H1 (cell line): ENCODE measurements around the gene GNB1L. TPM values are rescaled to one million over a fixed set of nuclear protein-coding genes. Genes with fewer than 3 reads are reported as not detected.

Experiments used
- CTCF ChIA-PET: fragments of 300-600 bp; sonication (Branson Sonifier 250); formaldehyde crosslinking; loops from one replicate; lab custom pipeline; 2021; ENCODE audit not compliant: partially characterized antibody; lab: Charles Lee
- POLR2A ChIA-PET: fragments of 300-600 bp; sonication (Branson Sonifier 250); formaldehyde crosslinking; loops from one replicate; lab custom pipeline; 2021; ENCODE audit warnings: inconsistent platforms; ENCODE audit not compliant: partially characterized antibody; lab: Charles Lee
- DNase-seq, 2 experiments: peaks; one replicate each; pipeline versions ENCODE4 v3.0.0 to v3.0.0-alpha.2; 2010 to 2022; ENCODE audit warnings: low spot score in 2 of 2, low read depth in 1 of 2, mixed read lengths in 1 of 2
- FAIRE-seq: peaks from 2 replicates; lab custom pipeline; 2011; peaks lifted over from hg19 to GRCh38; lab: Jason Lieb, UNC
- H2AFZ ChIP-seq: 2 replicates; pipeline ENCODE4 v1.8.1; 2012; ENCODE audit warnings: low read length, inconsistent platforms
- H2AK5ac ChIP-seq: 2 replicates; pipeline ENCODE4 v1.6.1; 2013; ENCODE audit warnings: low read depth, low read length
- H2BK120ac ChIP-seq: replicated peaks from 2 replicates; pipeline ENCODE3; 2013; ENCODE audit warnings: low read depth, low read length, inconsistent platforms
- H2BK12ac ChIP-seq: 2 replicates; pipeline ENCODE4 v1.6.1; 2013; ENCODE audit warnings: low read depth, low read length
- H2BK15ac ChIP-seq: 2 replicates; pipeline ENCODE4 v1.6.1; 2013; ENCODE audit warnings: low read length
- H2BK20ac ChIP-seq: 2 replicates; pipeline ENCODE4 v1.6.1; 2013; ENCODE audit warnings: low read length
- H2BK5ac ChIP-seq: 2 replicates; pipeline ENCODE4 v1.6.1; 2013; ENCODE audit warnings: low read depth, low read length
- H3K14ac ChIP-seq: 2 replicates; pipeline ENCODE4 v1.6.1; 2013; ENCODE audit warnings: inconsistent platforms; ENCODE audit not compliant: insufficient read length
- H3K18ac ChIP-seq: 2 replicates; pipeline ENCODE4 v1.6.1; 2013; ENCODE audit warnings: low read length; ENCODE audit errors: extremely low read depth
- H3K23ac ChIP-seq: 2 replicates; pipeline ENCODE4 v1.6.1; 2013; ENCODE audit warnings: inconsistent platforms; ENCODE audit not compliant: insufficient read length
- H3K23me2 ChIP-seq: 2 replicates; pipeline ENCODE4 v1.6.1; 2013; ENCODE audit warnings: low read depth, low read length
- H3K27ac ChIP-seq: 2 replicates; pipeline ENCODE4 v1.6.1; 2011; ENCODE audit warnings: low read depth, low read length, inconsistent platforms
- H3K27me3 ChIP-seq, 4 experiments: replicated peaks in 1 of 4; 1 replicate in 1 of 4; 2 replicates in 3 of 4; pipeline versions ENCODE4 v1.6.1 to v1.8.1; 2011 to 2013; ENCODE audit warnings: low read length in 3 of 4, mild to moderate bottlenecking in 3 of 4, inconsistent platforms in 2 of 4, mixed read lengths in 2 of 4, moderate library complexity in 1 of 4; ENCODE audit not compliant: control insufficient read depth in 3 of 4, insufficient read depth in 3 of 4; ENCODE audit errors: extremely low read depth in 1 of 4
- H3K36me3 ChIP-seq, 4 experiments: 2 replicates each; pipeline versions ENCODE4 v1.6.1 to v1.8.1; 2011 to 2013; ENCODE audit warnings: mild to moderate bottlenecking in 4 of 4, low read length in 3 of 4, moderate library complexity in 2 of 4, control low read depth in 1 of 4, inconsistent platforms in 1 of 4; ENCODE audit not compliant: insufficient read depth in 4 of 4, control insufficient read depth in 2 of 4
- H3K4ac ChIP-seq: replicated peaks from 2 replicates; pipeline ENCODE3; 2013; ENCODE audit warnings: low read length, low read depth, mixed read lengths, inconsistent platforms; ENCODE audit not compliant: insufficient read length
- H3K4me1 ChIP-seq, 4 experiments: replicated peaks in 1 of 4; 1 replicate in 1 of 4; 2 replicates in 3 of 4; pipeline versions ENCODE4 v1.6.1 to v1.8.1; 2011 to 2013; ENCODE audit warnings: low read length in 3 of 4, inconsistent platforms in 2 of 4, mixed read lengths in 1 of 4; ENCODE audit not compliant: insufficient read depth in 4 of 4, control insufficient read depth in 3 of 4
- H3K4me2 ChIP-seq, 2 experiments: 2 replicates each; pipeline versions ENCODE4 v1.6.1 to v1.8.1; 2011 to 2013; ENCODE audit warnings: low read depth in 2 of 2, low read length in 2 of 2, control low read depth in 1 of 2, inconsistent platforms in 1 of 2, mild to moderate bottlenecking in 1 of 2; ENCODE audit not compliant: insufficient read depth in 1 of 2
- H3K4me3 ChIP-seq, 4 experiments: fragments of 200-600, 300-600 bp in 1 of 4; sonication (generic), shearing (Covaris generic), sonication (Bioruptor Twin) in 1 of 4; 2 replicates each; pipeline versions ENCODE4 v1.5.1 to v1.8.1; 2011 to 2016; ENCODE audit warnings: low read length in 4 of 4, low read depth in 3 of 4, control low read depth in 2 of 4, inconsistent platforms in 2 of 4, mild to moderate bottlenecking in 2 of 4, mixed read lengths in 1 of 4, moderate library complexity in 1 of 4; ENCODE audit not compliant: insufficient read depth in 2 of 4; ENCODE audit errors: extremely low read depth in 1 of 4
- H3K56ac ChIP-seq: replicated peaks from 2 replicates; pipeline ENCODE3; 2013; ENCODE audit warnings: low read depth, mild to moderate bottlenecking, mixed read lengths, low read length, inconsistent platforms; ENCODE audit not compliant: insufficient read length
- H3K79me1 ChIP-seq: 2 replicates; pipeline ENCODE4 v1.6.1; 2013; ENCODE audit warnings: low read depth, low read length, control low read depth
- H3K79me2 ChIP-seq, 2 experiments: 2 replicates each; pipeline versions ENCODE4 v1.6.1 to v1.8.1; 2012 to 2013; ENCODE audit warnings: low read length in 2 of 2, mild to moderate bottlenecking in 2 of 2, inconsistent platforms in 1 of 2; ENCODE audit not compliant: insufficient read depth in 2 of 2, control insufficient read depth in 1 of 2
- H3K9ac ChIP-seq, 4 experiments: replicated peaks in 1 of 4; 1 replicate in 1 of 4; 2 replicates in 3 of 4; pipeline versions ENCODE4 v1.6.1 to v1.8.1; 2011 to 2013; ENCODE audit warnings: low read depth in 3 of 4, low read length in 3 of 4, control low read depth in 2 of 4, mild to moderate bottlenecking in 2 of 4, moderate library complexity in 2 of 4, inconsistent platforms in 1 of 4; ENCODE audit errors: extremely low read depth in 1 of 4
- H3K9me3 ChIP-seq, 2 experiments: 2 replicates each; pipeline versions ENCODE4 v1.6.1 to v1.8.1; 2012 to 2013; ENCODE audit warnings: mild to moderate bottlenecking in 2 of 2, moderate library complexity in 2 of 2, control low read depth in 1 of 2, inconsistent platforms in 1 of 2, low read depth in 1 of 2, low read length in 1 of 2, mixed read lengths in 1 of 2; ENCODE audit not compliant: insufficient read depth in 2 of 2
- H4K20me1 ChIP-seq, 2 experiments: replicated peaks in 1 of 2; 2 replicates each; pipeline versions ENCODE3 to v1.8.1; 2011 to 2013; ENCODE audit warnings: inconsistent platforms in 2 of 2, low read length in 2 of 2, mild to moderate bottlenecking in 1 of 2; ENCODE audit not compliant: insufficient read depth in 2 of 2, control insufficient read depth in 1 of 2
- H4K5ac ChIP-seq: 2 replicates; pipeline ENCODE4 v1.6.1; 2013; ENCODE audit warnings: low read length, low read depth, mixed read lengths, inconsistent platforms; ENCODE audit not compliant: insufficient read length
- H4K8ac ChIP-seq: 2 replicates; pipeline ENCODE4 v1.8.0; 2013; ENCODE audit warnings: mild to moderate bottlenecking, moderate library complexity, low read length, inconsistent platforms; ENCODE audit not compliant: insufficient read depth; ENCODE audit errors: extremely low read depth
- H4K91ac ChIP-seq: replicated peaks from 2 replicates; pipeline ENCODE3; 2013; ENCODE audit warnings: low read length, mixed read lengths, inconsistent platforms; ENCODE audit not compliant: insufficient read length
- EP300 ChIP-seq, 2 experiments: IDR thresholded peaks; 1 replicate in 1 of 2; 2 replicates in 1 of 2; pipeline ENCODE4 v1.6.1; 2011 to 2012; ENCODE audit warnings: low read depth in 2 of 2, low read length in 2 of 2, mild to moderate bottlenecking in 2 of 2, borderline replicate concordance in 1 of 2, inconsistent platforms in 1 of 2, moderate library complexity in 1 of 2
- GTF2F1 ChIP-seq: IDR thresholded peaks from 2 replicates; pipeline ENCODE4 v1.6.1; 2012; ENCODE audit warnings: low read depth, low read length, improper control_type of control experiment, borderline replicate concordance
- WGBS, 2 experiments: shearing (Covaris generic) in 1 of 2; methylation state at CpG; one replicate each; pipeline versions ENCODE4 v1.1.6 to v1.1.7; 2013 to 2015; ENCODE audit warnings: low lambda C conversion rate in 2 of 2, mixed read lengths in 2 of 2, inconsistent platforms in 1 of 2, low coverage in 1 of 2, missing lambda C conversion rate in 1 of 2; ENCODE audit not compliant: insufficient replicate concordance in 2 of 2, insufficient coverage in 1 of 2, insufficient read length in 1 of 2; ENCODE audit errors: extremely low coverage in 1 of 2, missing lambda C conversion rate in 1 of 2; 5-methylcytosine and 5-hydroxymethylcytosine counted together
- polyA plus RNA-seq, 7 experiments: library from polyadenylated mRNA; depleted of rRNA in 3 of 7; stranded (reverse) in 5 of 7; unstranded in 2 of 7; fragments of >200 nt in 5 of 7; fragments of 200-250 nt in 2 of 7; gene quantifications; 1 replicate in 5 of 7; 2 replicates in 1 of 7; 4 replicates in 1 of 7; pipeline versions ENCODE4 v1.2.1 to v1.2.3, GENCODE V29; 2011 to 2013; ENCODE audit warnings: missing spikeins in 2 of 7, mixed read lengths in 2 of 7
- total RNA-seq: library from RNA; stranded (reverse); fragmentation: NEBNext Ultra II Directional; extraction: Animal tissue kit (Norgen Biotek cat#: 25700); gene quantifications from 2 replicates; pipeline ENCODE4 v1.2.1, GENCODE V29; 2021

The GNB1L gene
- total and polyA plus RNA-seq, 2 of the 8 experiments (the other 6 are each of a cell fraction or from before 2014, with no cell fraction given): 14.0 to 15.6 TPM

DNA sequence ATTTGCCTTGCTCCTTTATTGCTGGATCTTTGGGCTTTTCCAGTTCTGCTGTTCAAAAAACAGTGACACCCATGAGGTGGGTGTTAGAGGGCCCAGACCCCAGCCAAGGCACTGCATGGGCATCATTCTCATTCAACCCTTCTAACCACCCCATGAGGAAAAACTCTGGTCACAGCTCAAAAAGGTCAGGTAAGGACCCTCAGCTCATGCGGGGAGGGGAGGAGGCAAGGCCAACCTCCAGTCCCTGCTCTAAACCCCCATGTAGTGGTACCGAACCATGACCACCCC, 7.4 kb downstream of the GNB1L start:
- ChIA-PET CTCF (interaction anchor here (0.8 to 1.6 kb wide), 3 partner anchors 8 to 169 kb away, joined by 3 to 4 read pairs (median 3); no protein-coding TSS in a partner anchor), POLR2A (interaction anchor here (1.2 to 2.6 kb wide), 3 partner anchors 15 to 99 kb away, joined by 3 to 7 read pairs (median 6); no protein-coding TSS in a partner anchor)
- Histone ChIP-seq H4K91ac (no peak overlapping the region), H3K27me3 (no peaks in the 10 kb centered on the region), H3K56ac (no peak overlapping the region), H4K8ac (no peak overlapping the region), H4K20me1 (peaks cover 18 to 51% of the 10 kb centered on the region in 2 experiments), H2AK5ac (no peak overlapping the region), H2BK5ac (0 out of 2 replicates have a peak overlapping the region, but pooled peaks have one; percentile 1), H3K4ac (no peak overlapping the region), H2BK12ac (no peak overlapping the region), H3K4me2 (no peak overlapping the region), H3K23ac (no peak overlapping the region), H3K27ac (no peak overlapping the region), H2BK20ac (no peak overlapping the region), H4K5ac (no peak overlapping the region), H3K14ac (no peak overlapping the region), H3K9me3 (no peaks in the 10 kb centered on the region), H2BK15ac (no peak overlapping the region), H3K79me2 (peaks cover 0 to 2% of the 10 kb centered on the region in 2 experiments; a peak in 2 of 4 replicates), H2AFZ (no peak overlapping the region), H3K4me3 (no peak overlapping the region), H3K23me2 (no peaks in the 10 kb centered on the region), H3K18ac (no peak overlapping the region), H3K36me3 (peaks cover 2 to 16% (median 14%) of the 10 kb centered on the region in 4 experiments; a peak in 6 of 8 replicates), H3K4me1 (peaks cover 0 to 5% (median 0%) of the 10 kb centered on the region in 4 experiments; a peak in 4 of 7 replicates), H2BK120ac (no peak overlapping the region), H3K9ac (no peak overlapping the region), H3K79me1 (peaks cover 7% of the 10 kb centered on the region)
- WGBS, 2 experiments: 88% methylated on average over 1 of the region's 2 CpGs; no CpG with 5 or more reads in 1 of the 2 experiments
- TF ChIP-seq EP300 (IDR thresholded peaks at IDR 0.05; ENCODE audit: borderline replicate concordance in 1 of 2, low read depth in 2 of 2, low read length in 2 of 2) (no peak), GTF2F1 (no peak)
- no peak for DNase-seq
- FAIRE-seq: no peak
